ENCODE measurements around the gene BCL3.

BCL3 gene

DNA sequence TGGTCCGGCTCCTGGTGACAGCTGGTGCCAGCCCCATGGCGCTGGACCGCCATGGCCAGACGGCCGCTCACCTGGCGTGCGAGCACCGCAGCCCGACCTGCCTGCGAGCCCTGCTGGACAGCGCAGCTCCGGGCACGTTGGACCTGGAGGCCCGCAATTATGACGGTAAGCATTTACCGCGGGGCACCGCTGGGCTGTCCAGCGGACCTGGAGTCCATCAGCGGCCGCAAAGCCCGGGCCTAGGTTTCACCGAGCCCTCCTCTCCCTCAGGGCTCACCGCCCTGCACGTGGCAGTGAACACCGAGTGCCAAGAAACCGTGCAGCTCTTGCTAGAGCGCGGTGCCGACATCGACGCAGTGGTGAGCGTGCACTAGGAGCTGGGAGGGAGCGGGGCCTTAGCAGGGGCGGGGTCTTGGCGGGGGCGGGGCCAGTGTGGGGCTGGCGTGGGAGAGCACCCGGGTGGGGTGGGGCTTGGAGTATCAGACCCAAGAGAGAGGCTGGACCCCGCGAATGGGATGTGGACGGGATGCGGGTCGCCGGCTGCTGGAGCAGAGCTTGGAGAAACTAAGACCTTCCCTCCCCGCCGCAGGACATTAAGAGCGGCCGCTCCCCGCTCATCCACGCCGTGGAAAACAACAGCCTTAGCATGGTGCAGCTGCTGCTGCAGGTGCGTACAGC lies 8.7 kb downstream of the BCL3 start:
- peak overlapping the region; percentile 46 for H3K4me3 ChIP-seq (ENCODE audit: insufficient read depth, low read depth, low read length)
- WGBS, 2 experiments, result 5% methylated on average over 53 of the region's 53 CpGs
- no peak overlapping the region for H3K27ac ChIP-seq (ENCODE audit: insufficient read depth, low read depth, low read length, poor library complexity, severe bottlenecking)
- peaks cover 72% of the 10 kb centered on the region for H3K27me3 ChIP-seq (ENCODE audit: control insufficient read depth, insufficient read depth, low read length, poor library complexity, severe bottlenecking)
- peaks cover 22% of the 10 kb centered on the region for H3K4me1 ChIP-seq (ENCODE audit: control insufficient read depth, insufficient read depth, low read length)
- no peaks in the 10 kb centered on the region for H3K9me3 ChIP-seq (ENCODE audit: control insufficient read depth, low read length)
- H3K36me3 ChIP-seq (ENCODE audit: control insufficient read depth, insufficient read depth, low read length), result no peaks in the 10 kb centered on the region

- Histone ChIP-seq H3K4me3 (ENCODE audit: insufficient read depth, low read depth, low read length) (peak overlapping the region; percentile 46), H3K4me1 (ENCODE audit: control insufficient read depth, insufficient read depth, low read length) (peaks cover 21% of the 10 kb centered on the region), H3K36me3 (ENCODE audit: control insufficient read depth, insufficient read depth, low read length) (no peaks in the 10 kb centered on the region), H3K27ac (ENCODE audit: insufficient read depth, low read depth, low read length, poor library complexity, severe bottlenecking) (no peak overlapping the region), H3K9me3 (ENCODE audit: control insufficient read depth, low read length) (no peaks in the 10 kb centered on the region), H3K27me3 (ENCODE audit: control insufficient read depth, insufficient read depth, low read length, poor library complexity, severe bottlenecking) (peaks cover 65% of the 10 kb centered on the region)
- WGBS, 2 experiments, result 1% methylated on average over 68 of the region's 68 CpGs
These were observed 9.4 kb downstream of the BCL3 start for GRCh38 chr19:44757735-44758505.

DNA sequence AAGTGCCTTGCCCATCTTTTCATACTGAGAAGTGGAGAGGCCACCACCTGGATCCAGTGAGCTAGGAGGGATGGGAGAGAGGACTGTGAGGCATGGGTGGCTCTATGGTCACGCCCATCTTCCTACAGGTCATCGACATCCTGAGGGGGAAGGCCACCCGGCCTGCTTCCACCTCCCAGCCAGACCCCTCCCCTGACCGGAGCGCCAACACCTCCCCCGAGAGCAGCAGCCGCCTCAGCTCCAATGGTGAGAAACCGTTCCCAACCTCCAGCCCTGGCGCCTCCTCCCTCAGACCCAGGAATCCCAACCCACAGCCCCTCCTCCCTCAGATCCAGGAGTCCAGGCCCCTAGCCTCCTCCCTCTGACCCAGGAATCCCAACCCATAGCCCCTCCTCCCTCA lies 10.1 kb downstream of the BCL3 start:
- Histone ChIP-seq H3K4me1 (ENCODE audit: control insufficient read depth, insufficient read depth, low read length) (peaks cover 15% of the 10 kb centered on the region), H3K9me3 (ENCODE audit: control insufficient read depth, low read length) (no peaks in the 10 kb centered on the region), H3K27ac (ENCODE audit: insufficient read depth, low read depth, low read length, poor library complexity, severe bottlenecking) (no peak overlapping the region), H3K36me3 (ENCODE audit: control insufficient read depth, insufficient read depth, low read length) (no peaks in the 10 kb centered on the region), H3K27me3 (ENCODE audit: control insufficient read depth, insufficient read depth, low read length, poor library complexity, severe bottlenecking) (peaks cover 58% of the 10 kb centered on the region), H3K4me3 (ENCODE audit: insufficient read depth, low read depth, low read length) (peak overlapping the region; percentile 46)
- 4 to 5% methylated on average over 9 of the region's 9 CpGs for WGBS, 2 experiments

GRCh38 chr19:44759083-44759804 lies 10.7 kb downstream of the BCL3 start:
- Histone ChIP-seq H3K4me1 (ENCODE audit: control insufficient read depth, insufficient read depth, low read length) (peaks cover 9% of the 10 kb centered on the region), H3K36me3 (ENCODE audit: control insufficient read depth, insufficient read depth, low read length) (no peaks in the 10 kb centered on the region), H3K9me3 (ENCODE audit: control insufficient read depth, low read length) (no peaks in the 10 kb centered on the region), H3K27me3 (ENCODE audit: control insufficient read depth, insufficient read depth, low read length, poor library complexity, severe bottlenecking) (peaks cover 52% of the 10 kb centered on the region), H3K4me3 (ENCODE audit: insufficient read depth, low read depth, low read length) (no peak overlapping the region), H3K27ac (ENCODE audit: insufficient read depth, low read depth, low read length, poor library complexity, severe bottlenecking) (no peak overlapping the region)
- 67 to 68% methylated on average over 9 to 10 of the region's 10 CpGs for whole genome bisulfite sequencing, 2 experiments

DNA sequence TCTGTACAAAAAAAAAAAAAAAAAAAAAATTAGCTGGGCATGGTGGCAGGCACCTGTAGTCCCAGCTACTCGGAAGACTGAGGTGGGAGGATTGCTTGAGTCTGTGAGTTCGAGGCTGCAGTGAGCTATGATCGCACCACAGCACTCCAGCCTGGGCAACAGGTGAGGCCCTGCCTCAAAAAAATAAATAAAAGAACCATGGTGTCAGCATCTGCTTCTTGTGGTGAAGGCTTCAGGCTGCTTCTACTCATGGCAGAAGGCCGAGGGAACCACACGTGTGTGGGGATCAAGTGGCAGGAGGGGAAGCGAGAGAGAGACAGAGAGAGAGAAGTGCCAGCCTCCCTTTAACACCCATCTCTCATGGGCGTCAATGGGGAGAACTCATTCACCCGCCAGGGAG lies 13.5 kb downstream of the BCL3 start:
- Histone ChIP-seq H3K27me3 (ENCODE audit: control insufficient read depth, insufficient read depth, low read length, poor library complexity, severe bottlenecking) (peaks cover 24% of the 10 kb centered on the region), H3K36me3 (ENCODE audit: control insufficient read depth, insufficient read depth, low read length) (no peaks in the 10 kb centered on the region), H3K9me3 (ENCODE audit: control insufficient read depth, low read length) (no peaks in the 10 kb centered on the region), H3K4me1 (ENCODE audit: control insufficient read depth, insufficient read depth, low read length) (no peaks in the 10 kb centered on the region), H3K4me3 (ENCODE audit: insufficient read depth, low read depth, low read length) (no peak overlapping the region), H3K27ac (ENCODE audit: insufficient read depth, low read depth, low read length, poor library complexity, severe bottlenecking) (no peak overlapping the region)
- WGBS, 2 experiments, result 83 to 85% methylated on average over 8 of the region's 8 CpGs

DNA sequence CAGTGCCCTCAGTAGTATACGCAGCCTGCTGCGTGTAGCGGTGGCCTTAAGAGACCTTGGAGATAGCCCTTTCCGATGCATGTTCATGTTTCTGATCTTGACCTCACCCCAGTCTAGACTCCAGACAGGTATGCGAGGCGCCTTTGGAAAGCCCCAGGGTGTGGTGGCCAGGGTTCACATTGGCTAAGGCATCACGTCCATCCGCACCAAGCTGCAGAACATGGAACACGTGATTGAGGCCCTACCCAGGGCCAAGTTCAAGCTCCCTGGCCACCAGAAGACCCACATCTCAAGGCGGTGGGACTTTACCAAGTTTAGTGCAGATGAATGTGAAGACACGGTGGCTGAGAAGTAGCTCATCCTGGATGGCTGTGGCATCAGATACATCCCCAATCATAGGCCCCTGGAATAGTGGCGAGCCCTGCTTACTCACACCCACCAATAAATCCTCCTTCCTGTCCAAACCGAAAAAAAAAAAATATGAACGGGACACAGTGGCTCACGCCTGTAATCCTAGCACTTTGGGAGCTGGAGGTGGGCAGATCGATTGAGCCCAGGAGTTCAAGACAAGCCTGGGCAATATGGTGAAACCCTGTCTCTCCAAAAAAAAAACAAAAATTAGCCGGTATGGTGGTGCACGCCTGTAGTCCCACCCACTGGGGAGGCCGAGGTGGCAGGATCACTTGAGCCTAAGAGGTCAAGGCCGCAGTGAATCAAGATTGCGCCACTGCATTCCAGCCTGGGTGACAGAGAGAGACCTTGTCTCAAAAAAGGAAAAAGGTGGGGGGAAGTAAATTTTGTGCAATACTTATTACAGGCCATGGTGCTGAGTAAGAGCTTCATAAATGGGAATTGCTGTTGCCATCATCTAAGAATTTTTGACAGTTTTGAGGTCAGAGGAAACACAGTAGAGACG lies 16.8 kb downstream of the BCL3 start:
- no peaks in the 10 kb centered on the region for H3K4me1 ChIP-seq (ENCODE audit: control insufficient read depth, insufficient read depth, low read length)
- H3K4me3 ChIP-seq (ENCODE audit: insufficient read depth, low read depth, low read length), result no peak overlapping the region
- H3K27ac ChIP-seq (ENCODE audit: insufficient read depth, low read depth, low read length, poor library complexity, severe bottlenecking), result no peak overlapping the region
- 90 to 91% methylated on average over 22 of the region's 22 CpGs for WGBS, 2 experiments
- no peaks in the 10 kb centered on the region for H3K9me3 ChIP-seq (ENCODE audit: control insufficient read depth, low read length)
- H3K36me3 ChIP-seq (ENCODE audit: control insufficient read depth, insufficient read depth, low read length), result no peaks in the 10 kb centered on the region
- H3K27me3 ChIP-seq (ENCODE audit: control insufficient read depth, insufficient read depth, low read length, poor library complexity, severe bottlenecking), result no peaks in the 10 kb centered on the region

DNA sequence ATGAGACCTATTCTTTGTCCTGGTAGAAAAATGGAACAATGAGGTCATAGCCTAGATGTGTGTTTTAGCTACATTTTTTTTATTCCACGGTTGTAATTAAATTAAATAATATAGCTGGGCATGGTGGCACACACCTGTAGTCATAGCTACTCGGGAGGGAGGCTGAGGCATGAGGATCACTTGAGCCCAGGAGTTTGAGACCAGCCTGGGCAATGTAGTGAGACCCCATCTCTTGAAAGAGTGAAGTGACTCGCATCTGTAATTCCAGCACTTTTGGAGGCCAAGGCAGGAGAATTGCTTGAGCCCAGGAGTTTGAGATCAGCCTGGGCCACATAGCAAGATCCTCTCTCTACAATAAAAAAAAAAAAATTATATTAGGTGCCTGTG lies 17.4 kb downstream of the BCL3 start:
- H3K27ac ChIP-seq (ENCODE audit: insufficient read depth, low read depth, low read length, poor library complexity, severe bottlenecking), result no peak overlapping the region
- 88 to 89% methylated on average over 3 of the region's 3 CpGs for WGBS, 2 experiments
- no peaks in the 10 kb centered on the region for H3K4me1 ChIP-seq (ENCODE audit: control insufficient read depth, insufficient read depth, low read length)

GRCh38 chr19:44767295-44768180 lies 19.0 kb downstream of the BCL3 start:
- WGBS, 2 experiments, result 84 to 89% methylated on average over 11 of the region's 11 CpGs
- no peaks in the 10 kb centered on the region for H3K9me3 ChIP-seq (ENCODE audit: control insufficient read depth, low read length)
- H3K4me1 ChIP-seq (ENCODE audit: control insufficient read depth, insufficient read depth, low read length), result no peaks in the 10 kb centered on the region
- H3K27ac ChIP-seq (ENCODE audit: insufficient read depth, low read depth, low read length, poor library complexity, severe bottlenecking), result no peak overlapping the region
- H3K27me3 ChIP-seq (ENCODE audit: control insufficient read depth, insufficient read depth, low read length, poor library complexity, severe bottlenecking), result no peaks in the 10 kb centered on the region
- no peak overlapping the region for H3K4me3 ChIP-seq (ENCODE audit: insufficient read depth, low read depth, low read length)
- no peaks in the 10 kb centered on the region for H3K36me3 ChIP-seq (ENCODE audit: control insufficient read depth, insufficient read depth, low read length)

More for the DNA sequence above, 17.4 kb downstream of the BCL3 start:
- no peak overlapping the region for H3K4me3 ChIP-seq (ENCODE audit: insufficient read depth, low read depth, low read length)
- H3K9me3 ChIP-seq (ENCODE audit: control insufficient read depth, low read length), result no peaks in the 10 kb centered on the region
- no peaks in the 10 kb centered on the region for H3K27me3 ChIP-seq (ENCODE audit: control insufficient read depth, insufficient read depth, low read length, poor library complexity, severe bottlenecking)
- H3K36me3 ChIP-seq (ENCODE audit: control insufficient read depth, insufficient read depth, low read length), result no peaks in the 10 kb centered on the region

All from ectodermal cell (in vitro differentiated cells).